Measurements from ENCODE around the gene FFAR2.

Gene FFAR2

DNA sequence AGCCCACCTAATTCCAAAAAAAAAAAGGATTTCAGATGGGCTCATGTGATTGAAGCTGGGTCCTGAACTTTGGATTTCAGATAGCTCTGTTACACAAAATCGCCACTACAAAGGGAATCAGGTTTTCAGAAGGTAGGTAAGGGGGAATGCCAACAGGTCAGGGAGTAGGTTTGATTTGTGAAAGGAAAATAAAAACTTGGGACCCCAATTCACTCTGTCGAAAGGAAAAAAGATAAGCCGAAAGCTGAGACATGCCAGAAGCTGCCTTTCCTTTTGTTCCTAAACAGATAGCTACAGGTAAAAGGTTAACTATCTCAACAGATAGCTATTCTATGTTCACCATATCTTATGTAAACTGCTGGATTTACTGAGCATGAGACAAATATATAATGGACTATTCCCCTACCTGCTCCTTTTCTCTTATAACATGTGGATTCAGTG is 38.2 kb downstream of the FFAR2 start:
- DNase-seq (ENCODE audit: low read depth in 2 of 2): no peak

GRCh38 chr19:35487656-35488182 is 39.7 kb downstream of the FFAR2 start:
- no peak for DNase-seq (ENCODE audit: low read depth in 2 of 2)

GRCh38 chr19:35488677-35489076 is 40.6 kb downstream of the FFAR2 start:
- no peak for DNase-seq (ENCODE audit: low read depth in 2 of 2)

DNA sequence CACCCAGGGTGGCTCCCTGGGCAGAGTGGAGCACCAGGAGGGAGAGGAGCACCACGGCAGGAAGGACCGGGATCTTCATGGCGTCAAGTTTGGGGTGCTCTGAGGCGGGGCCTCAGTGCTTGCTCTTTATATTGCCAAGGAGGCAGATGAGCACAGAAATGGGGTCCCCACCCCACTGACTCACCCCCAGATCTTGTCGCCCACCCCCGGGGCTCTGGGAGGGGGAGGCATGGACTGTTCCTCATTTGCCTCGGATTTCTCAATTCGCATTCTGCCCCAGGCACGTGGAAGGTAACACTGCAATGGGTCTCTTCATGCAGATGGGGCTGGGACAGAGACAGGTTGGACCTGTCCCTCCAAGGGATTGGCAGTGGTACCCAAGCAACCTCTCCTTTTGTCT is 42.3 kb downstream of the FFAR2 start, which contains the start of gene KRTDAP:
KRTDAP (minus strand) TSS at position 101 of the 400 bp plus-strand sequence; CDS start at position 79, 22 bp downstream.
- DNase-seq (ENCODE audit: low read depth in 2 of 2): no peak

- no peak for DNase-seq (ENCODE audit: low read depth in 2 of 2)
These were observed 43.8 kb downstream of the FFAR2 start for GRCh38 chr19:35491836-35492360.

- no peak for DNase-seq (ENCODE audit: low read depth in 2 of 2)
These were observed 45.9 kb downstream of the FFAR2 start for GRCh38 chr19:35493971-35494370.

GRCh38 chr19:35495107-35496064 is 47.3 kb downstream of the FFAR2 start:
- DNase-seq (ENCODE audit: low read depth in 2 of 2): peak; percentile 72 to 77

DNA sequence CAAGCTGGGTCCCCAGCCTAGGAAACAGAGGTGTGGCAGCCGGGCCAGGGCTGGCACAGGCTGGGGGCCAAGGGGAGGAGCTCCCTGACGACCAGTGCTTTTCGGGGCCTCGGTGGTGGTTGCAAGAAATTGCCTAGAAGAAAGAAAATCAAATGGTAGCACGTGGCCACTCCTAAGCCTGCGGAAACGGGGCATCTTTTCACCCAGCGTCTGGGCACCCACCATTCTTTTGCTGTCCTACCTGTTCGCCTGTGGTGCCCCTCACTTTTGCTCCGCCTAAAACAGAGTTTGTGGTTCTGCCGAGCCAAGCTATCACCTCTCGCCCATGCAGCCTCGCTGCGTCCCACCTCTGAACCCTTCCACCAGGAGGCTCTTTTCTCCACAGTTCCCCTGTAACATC is 49.3 kb downstream of the FFAR2 start:
- no peak for DNase-seq (ENCODE audit: low read depth in 2 of 2)

DNA sequence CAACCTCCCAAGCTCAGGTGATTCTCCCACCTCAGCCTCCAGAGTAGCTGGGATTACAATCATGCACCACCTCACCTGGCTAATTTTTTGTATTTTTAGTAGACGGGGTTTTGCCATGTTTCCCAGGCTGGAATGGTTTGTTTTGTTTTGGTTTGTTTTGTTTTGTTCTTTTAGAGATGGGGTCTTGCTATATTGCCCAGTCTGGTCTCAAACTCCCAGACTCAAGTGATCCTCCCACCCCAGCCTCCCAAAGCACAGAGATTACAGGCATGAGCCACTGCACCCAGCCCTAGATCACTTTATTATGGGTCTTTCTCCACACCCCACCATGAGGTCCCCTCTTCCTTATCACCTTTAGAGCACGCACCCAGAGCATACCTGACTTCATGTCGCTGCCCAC is 50.2 kb downstream of the FFAR2 start:
- DNase-seq (ENCODE audit: low read depth in 2 of 2): no peak

DNA sequence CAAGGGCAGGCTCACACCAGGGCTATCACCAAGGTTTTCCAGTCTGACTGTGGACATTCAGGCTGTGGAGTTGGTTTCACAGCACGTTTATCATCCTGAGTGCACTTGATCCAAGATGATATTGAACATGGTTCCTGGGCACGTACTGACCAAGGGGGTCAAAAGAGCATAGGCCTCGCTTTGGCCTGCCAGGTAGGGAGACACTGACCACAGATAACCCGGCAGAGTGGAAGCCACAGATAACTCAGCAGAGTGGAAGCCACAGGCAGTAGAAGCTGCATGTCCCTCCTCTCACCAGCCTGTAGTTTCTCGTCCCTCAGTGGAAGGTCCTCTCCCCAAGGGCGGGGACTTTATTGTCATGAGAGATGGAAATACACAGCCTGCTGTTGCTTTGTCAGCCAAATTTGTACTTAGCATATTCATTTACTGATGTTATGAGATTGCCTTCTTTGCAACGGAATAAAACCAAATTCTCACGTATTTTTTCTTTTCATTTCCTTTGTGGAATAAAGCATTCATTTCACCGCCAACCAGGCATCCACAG is 51.0 kb downstream of the FFAR2 start:
- no peak for DNase-seq (ENCODE audit: low read depth in 2 of 2)

DNA sequence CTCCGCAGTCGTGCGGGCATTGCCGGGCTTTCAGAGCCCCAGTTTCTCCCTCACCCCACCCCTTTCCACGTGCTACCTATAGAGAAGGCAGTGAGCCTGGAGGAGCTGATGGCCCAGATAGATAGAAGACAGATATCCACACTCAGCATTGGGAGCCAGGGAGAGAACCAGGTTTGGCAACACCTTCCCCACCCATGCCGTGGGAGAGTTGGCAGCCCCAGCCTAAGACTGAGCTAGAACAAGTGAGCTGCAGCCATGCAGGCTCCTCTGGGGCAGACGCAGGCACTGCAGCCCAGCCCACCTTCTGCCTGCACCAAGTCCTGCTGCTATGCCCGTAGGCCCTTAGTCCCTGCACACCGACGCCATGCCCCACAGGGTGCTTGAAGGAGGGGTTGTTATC is 52.6 kb downstream of the FFAR2 start:
- no peak for DNase-seq (ENCODE audit: low read depth in 2 of 2)

Data from stimulated activated CD4-positive, alpha-beta T cell treated with anti-CD3 and anti-CD28 coated beads, Interleukin-15, amount 100 ng/mL, for 48 hours (primary cell).